GM20431 (cell line): Measurements from ENCODE around the gene LUC7L2.
"Not testable (repeated sequence)": the region's sequence is repeated elsewhere in the genome, so short reads cannot be mapped to it uniquely, and the experiment has no call there.

Source experiments
- in situ Hi-C: fragments of 300-500 bp; cut with MseI, MboI; formaldehyde crosslinking; loops from one replicate; pipeline ENCODE4 v1.15.0; 2020; ENCODE audit warnings: low sequenced_read_pairs; ENCODE audit not compliant: unreplicated experiment

LUC7L2 gene

DNA sequence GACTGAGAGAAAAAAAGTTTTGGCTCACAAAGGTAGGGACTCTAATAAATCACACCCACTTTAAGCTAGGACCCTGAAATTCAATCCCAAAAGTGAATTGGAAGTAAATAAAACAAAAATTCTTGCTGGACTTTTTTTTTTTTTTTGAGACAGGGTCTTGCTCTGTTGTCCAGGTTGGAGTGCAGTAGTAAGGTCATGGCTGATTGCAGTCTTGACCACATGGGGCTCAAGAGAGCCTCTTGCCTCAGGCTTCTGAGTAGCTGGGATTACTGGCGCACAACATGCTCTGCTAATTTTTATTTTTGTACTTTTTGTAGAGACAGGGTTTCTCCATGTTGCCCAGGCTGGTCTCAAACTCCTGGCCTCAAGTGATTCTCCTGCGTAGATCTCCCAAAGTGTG, 5.0 kb upstream of the LUC7L2 start:
- in situ Hi-C loops: no loop called here

DNA sequence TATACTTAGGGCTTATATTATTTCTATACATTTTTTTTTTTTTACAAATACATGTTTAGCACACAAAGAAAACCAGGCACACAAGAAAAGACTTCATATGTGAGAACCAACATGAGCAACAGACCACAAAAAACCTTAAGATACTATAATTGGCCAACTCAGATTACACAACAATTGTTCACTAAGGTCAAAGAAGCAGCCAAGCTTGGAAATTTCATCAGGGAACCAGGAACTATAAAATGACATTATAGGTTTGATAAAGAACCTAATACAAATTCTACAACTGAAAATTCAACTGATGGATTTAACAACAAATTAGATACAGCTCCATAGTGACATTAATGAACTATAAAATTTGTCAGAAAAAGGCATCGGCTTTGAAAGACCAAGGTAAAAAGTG, 4.4 kb upstream of the LUC7L2 start:
- in situ Hi-C loops: no loop called here

- in situ Hi-C loops: not testable (repeated sequence)
These were observed 1.8 kb upstream of the LUC7L2 start for GRCh38 chr7:139357729-139358506.

DNA sequence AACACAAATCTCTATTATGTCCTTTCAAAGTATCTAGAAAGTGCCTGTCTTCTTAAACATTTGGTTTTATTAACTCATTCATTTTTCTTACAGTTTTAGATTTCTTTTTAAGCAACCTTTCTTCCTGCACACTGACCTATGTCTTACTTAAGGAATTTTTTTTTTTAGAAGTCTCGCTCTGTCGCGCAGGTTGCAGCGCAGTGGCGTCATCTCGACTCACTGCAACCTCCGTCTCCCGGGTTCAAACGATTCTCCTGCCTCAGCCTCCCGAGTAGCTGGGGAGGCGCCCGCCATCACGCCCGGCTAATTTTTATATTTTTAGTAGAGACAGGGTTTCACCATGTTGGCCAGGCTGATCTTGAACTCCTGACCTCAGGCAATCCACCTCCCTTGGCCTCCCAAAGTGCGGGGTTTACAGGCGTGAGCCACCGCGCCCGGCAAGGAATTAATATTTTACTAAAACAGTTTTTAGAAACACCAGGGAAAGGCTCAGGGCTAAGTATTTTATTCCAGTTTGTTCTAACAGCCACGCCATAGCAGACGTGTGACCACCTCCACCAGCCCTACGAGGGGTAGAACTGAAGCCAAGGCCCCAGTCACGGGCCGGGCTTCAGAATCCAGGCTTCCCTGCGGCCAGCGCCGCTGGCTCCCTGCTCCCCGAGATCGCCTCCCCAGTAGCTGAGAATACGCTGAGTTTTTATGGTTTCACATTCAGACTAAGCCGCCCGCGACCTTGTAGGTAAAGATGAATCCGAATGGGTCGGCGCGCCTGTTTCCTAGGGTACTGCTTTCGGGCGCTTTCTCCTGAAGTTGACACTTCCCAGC, 941 bp upstream of the LUC7L2 start:
- in situ Hi-C loops: no loop called here

GRCh38 chr7:139360210-139360947, 685 bp downstream of the LUC7L2 start:
- in situ Hi-C loops: no loop called here

GRCh38 chr7:139360948-139361307, 1.2 kb downstream of the LUC7L2 start:
- in situ Hi-C loops: no loop called here

- in situ Hi-C loops: no loop called here
These were observed 1.8 kb downstream of the LUC7L2 start for GRCh38 chr7:139361523-139361922.

DNA sequence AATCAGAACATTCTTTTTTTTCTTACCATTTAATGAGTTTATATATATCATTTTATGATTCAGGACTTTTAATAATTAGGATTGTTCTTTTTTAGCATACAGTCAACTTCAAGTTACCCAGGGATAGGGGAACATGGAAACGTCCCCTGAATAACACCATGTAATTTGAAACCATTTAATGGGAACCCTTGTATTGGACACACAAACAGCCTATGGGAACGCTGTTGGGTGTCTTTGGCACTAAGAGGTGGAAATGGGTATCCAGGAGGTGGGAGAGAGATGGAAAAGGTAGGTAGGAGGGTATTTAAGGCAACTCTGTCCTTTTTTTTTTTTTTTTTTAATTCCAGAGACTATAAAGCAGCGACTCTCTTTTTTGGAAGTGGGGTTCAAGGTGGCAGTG, 2.6 kb downstream of the LUC7L2 start:
- in situ Hi-C loops: no loop called here

GRCh38 chr7:139362981-139363380, 3.3 kb downstream of the LUC7L2 start:
- in situ Hi-C loops: no loop called here

DNA sequence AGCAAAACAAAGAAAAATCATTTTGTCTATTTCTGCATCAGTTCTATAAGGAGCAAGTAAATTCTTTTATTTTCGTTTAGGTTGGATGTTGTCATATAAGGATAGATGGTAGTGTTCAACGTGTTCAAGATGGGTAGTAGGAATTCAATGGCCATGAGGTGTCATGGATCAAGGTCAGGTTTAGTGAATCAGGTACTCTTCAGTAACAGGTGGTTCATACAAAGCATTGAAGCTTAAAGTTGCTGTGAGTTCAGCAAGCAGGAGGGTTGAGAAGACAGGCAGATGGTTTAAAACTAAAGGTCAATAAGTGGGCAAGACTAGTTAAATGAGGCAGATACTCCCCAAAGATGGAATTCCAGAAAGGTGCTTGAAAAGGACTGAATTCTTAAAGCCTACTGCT, 5.6 kb downstream of the LUC7L2 start:
- in situ Hi-C loops: no loop called here

DNA sequence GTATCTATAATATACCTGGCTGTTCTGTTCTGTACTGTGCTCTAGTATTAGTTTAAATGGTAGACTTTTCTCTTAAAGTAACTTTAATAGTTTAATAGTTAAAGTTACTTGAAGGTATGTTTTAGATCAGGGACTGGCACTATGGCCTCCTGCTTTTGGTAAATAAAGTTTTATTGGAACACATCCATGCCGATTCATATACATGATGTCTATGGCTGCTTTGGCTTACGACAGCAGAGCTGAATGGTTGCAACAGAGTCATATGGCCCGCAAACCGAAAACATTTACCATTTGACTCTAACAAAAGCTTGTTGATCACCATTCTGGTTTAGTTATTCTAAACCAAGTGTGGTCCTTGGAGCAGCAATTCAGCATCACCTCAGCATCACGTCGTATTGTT, 6.7 kb downstream of the LUC7L2 start:
- in situ Hi-C loops: no loop called here

DNA sequence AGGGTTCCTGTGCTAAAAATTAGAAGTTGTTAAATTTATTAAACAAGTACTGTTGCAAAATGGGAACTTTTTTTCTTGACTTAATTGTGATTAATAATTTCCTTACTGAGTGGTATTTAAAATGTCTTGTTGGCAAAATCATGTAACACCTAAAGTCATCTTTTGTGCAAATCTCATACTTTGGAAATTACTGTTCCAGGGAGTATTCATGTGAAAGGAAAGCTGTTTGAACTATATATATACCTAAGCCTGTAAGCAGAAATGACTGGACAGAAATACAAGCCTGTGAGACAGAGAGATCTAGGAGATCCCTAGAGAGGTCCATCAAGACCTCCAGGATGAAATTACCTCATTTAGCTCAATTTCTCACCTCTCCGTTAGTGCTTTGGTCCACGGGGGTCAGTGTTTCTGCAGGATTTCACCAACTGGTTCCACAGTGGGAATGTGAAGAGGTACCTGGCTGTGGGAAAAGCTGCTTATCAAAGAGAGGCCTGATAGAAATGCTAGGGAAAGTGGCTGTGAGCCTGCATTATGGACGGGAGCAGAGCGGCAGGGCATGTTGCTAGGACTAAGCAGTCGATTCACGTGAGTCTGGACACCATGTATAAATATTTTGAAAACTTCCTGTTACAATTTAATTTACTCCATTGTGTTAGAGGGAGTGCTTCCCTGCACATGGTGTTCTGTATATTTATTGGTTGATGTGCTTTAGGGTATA, 7.9 kb downstream of the LUC7L2 start:
- in situ Hi-C loops: no loop called here

DNA sequence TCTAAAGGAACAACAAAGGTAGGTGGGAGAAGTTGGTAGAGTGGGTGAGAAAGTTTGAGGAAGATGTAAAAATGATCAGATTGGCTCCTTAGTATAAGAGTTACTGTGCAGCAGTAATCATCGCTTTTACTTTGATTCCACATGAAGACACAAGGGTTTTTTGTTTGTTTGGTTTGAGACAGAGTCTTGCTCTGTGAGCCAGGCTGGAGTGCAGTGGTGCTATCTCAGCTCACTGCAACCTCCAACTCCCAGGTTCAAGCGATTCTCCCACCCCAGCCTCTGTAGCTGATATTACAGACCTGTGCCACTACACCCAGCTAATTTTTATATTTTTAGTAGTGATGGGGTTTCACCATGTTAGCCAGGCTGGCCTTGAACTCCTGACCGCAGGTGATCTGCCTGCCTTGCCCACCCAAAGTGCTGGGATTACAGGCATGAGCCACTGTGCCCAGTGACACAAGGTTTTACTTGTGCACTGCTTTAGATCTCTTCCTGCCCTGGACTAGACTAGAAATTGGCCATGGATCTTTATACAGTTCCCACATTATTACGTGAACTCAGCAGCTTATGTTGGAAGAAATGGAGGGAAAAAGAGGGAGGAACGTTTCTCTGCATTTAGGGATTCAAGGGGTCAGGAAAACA, 10.7 kb downstream of the LUC7L2 start:
- in situ Hi-C loops: no loop called here

GRCh38 chr7:139370943-139371313, 11.2 kb downstream of the LUC7L2 start:
- in situ Hi-C loops: no loop called here

DNA sequence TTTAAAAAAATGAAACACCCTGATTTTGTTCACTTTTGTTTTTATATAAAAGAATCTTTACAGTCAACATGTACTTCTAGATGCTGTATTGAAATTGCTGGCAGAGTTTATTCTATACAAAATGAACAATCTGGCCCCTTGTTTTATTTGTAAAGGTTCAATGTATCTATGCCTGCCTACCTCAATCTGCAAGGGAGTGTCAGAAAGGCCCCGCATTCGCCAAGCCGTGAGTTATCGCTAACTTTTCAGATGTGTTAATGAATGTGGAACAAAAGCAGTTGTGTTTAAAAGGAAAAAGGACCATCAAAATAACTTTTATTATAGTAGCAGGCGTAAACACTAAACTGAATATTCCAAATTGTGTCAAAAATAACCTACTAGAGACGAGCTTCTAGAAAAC, 14.6 kb downstream of the LUC7L2 start:
- in situ Hi-C loops: no loop called here

DNA sequence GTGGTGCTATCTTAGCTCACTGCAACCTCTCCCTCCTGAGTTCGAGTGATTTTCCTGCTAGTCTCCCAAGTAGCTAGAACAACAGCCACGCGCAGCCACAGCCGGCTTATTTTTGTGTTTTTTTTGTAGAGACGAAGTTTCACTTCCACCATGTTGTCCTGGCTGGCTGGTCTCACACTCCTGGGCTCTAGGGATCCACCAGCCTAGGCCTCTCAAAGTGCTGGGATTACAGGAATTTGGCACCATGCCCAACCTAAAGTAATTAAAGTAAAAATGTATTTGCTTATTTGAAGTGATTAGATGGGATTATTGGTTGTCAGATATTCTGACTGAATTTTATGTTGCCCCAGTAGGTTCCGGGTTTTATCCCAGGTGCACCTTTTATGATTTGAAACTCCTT, 22.7 kb downstream of the LUC7L2 start:
- in situ Hi-C loops: no loop called here

GRCh38 chr7:139384611-139385010, 24.9 kb downstream of the LUC7L2 start:
- in situ Hi-C loops: no loop called here

DNA sequence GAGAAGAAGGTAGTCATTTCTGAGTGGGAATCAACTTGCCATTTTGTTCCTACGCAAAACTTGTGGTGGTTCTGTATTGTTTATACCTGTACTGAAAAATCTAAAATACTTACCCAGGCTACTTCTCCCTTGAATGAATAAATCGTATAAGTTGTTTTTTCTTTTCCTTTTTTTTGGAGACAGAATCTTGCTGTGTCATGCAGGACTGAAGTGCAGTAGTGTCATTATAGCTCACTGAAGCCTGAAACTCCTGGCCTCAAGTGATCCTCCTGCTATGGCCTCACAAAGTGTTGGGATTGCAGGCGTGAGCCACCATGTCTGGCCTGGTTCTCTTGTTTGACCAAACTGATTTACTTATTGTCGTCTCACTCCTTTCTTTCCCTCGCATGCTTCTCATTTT, 27.9 kb downstream of the LUC7L2 start:
- in situ Hi-C loops: no loop called here

GRCh38 chr7:139389091-139389490, 29.4 kb downstream of the LUC7L2 start:
- in situ Hi-C loops: no loop called here

DNA sequence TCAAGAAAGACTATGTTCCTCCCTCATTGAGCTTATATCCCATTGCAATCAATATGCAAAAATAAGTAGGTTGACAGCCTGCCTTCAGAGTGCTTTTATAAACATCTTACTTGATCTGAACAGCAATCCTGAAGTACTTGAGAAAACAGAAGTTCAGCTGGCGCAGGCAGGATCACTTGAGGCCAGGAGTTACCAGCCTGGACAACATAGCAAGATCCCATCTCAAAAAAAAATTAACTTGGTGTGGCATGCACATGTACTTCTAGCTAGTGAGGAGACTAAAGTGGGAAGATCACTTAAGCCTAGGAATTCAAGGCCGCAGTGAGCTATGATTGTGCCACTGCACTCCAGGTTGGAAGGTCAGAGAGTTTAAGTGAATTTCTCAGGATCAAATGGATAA, 30.1 kb downstream of the LUC7L2 start:
- in situ Hi-C loops: no loop called here
